Mesendoderm (in vitro differentiated cells): ENCODE data around the gene NAA40.

Experiments
- DNase-seq: peaks from one replicate; pipeline ENCODE4 v3.0.0; 2013
- H2AK5ac ChIP-seq: 2 replicates; pipeline ENCODE4 v1.6.1; 2013; ENCODE audit warnings: low read length, inconsistent platforms
- H2BK120ac ChIP-seq: 2 replicates; pipeline ENCODE4 v1.6.1; 2013; ENCODE audit warnings: low read depth, mild to moderate bottlenecking, low read length, moderate library complexity, mixed read lengths
- H2BK15ac ChIP-seq: replicated peaks from 2 replicates; pipeline ENCODE4 v1.6.1; 2013; ENCODE audit warnings: low read depth, mild to moderate bottlenecking, moderate library complexity
- H2BK5ac ChIP-seq: 2 replicates; pipeline ENCODE4 v1.6.1; 2013; ENCODE audit warnings: low read length, inconsistent platforms
- H3K18ac ChIP-seq: 2 replicates; pipeline ENCODE4 v1.6.1; 2013; ENCODE audit warnings: mild to moderate bottlenecking, low read length, mixed read lengths
- H3K23ac ChIP-seq: one replicate; pipeline ENCODE4 v1.6.1; 2013; ENCODE audit warnings: low read length
- H3K27ac ChIP-seq: 2 replicates; pipeline ENCODE4 v1.5.1; 2013; ENCODE audit warnings: low read depth, mild to moderate bottlenecking, inconsistent platforms, low read length, moderate library complexity
- H3K27me3 ChIP-seq: 2 replicates; pipeline ENCODE4 v1.6.1; 2013; ENCODE audit warnings: low read length, control low read depth, mild to moderate bottlenecking, inconsistent platforms; ENCODE audit not compliant: insufficient read depth, poor library complexity
- H3K36me3 ChIP-seq: 2 replicates; pipeline ENCODE4 v1.6.1; 2013; ENCODE audit warnings: low read length, inconsistent platforms; ENCODE audit not compliant: control insufficient read depth, insufficient read depth
- H3K4ac ChIP-seq: one replicate; pipeline ENCODE4 v1.6.1; 2013; ENCODE audit warnings: low read depth, mild to moderate bottlenecking, low read length, moderate library complexity
- H3K4me1 ChIP-seq: 2 replicates; pipeline ENCODE4 v1.6.1; 2013; ENCODE audit warnings: low read depth, low read length, inconsistent platforms; ENCODE audit not compliant: control insufficient read depth
- H3K4me2 ChIP-seq: 2 replicates; pipeline ENCODE4 v1.6.1; 2013; ENCODE audit warnings: low read length
- H3K4me3 ChIP-seq: 2 replicates; pipeline ENCODE4 v1.5.1; 2013; ENCODE audit warnings: mild to moderate bottlenecking, low read length
- H3K56ac ChIP-seq: one replicate; pipeline ENCODE4 v1.6.1; 2013; ENCODE audit warnings: low read length
- H3K79me1 ChIP-seq: 2 replicates; pipeline ENCODE4 v1.6.1; 2013; ENCODE audit warnings: low read length, inconsistent platforms
- H3K79me2 ChIP-seq: 2 replicates; pipeline ENCODE4 v1.6.1; 2013; ENCODE audit warnings: mild to moderate bottlenecking, low read length; ENCODE audit not compliant: control insufficient read depth, insufficient read depth
- H3K9ac ChIP-seq: 2 replicates; pipeline ENCODE4 v1.6.1; 2013; ENCODE audit warnings: low read length, inconsistent platforms
- H4K5ac ChIP-seq: one replicate; pipeline ENCODE4 v1.6.1; 2013; ENCODE audit warnings: low read length
- H4K8ac ChIP-seq: one replicate; pipeline ENCODE4 v1.6.1; 2013; ENCODE audit warnings: low read depth, mild to moderate bottlenecking, control low read depth, low read length, moderate library complexity
- WGBS: extraction: QIAGEN DNeasy Blood & Tissue Kit; methylation state at CpG from one replicate; pipeline ENCODE4 v1.1.7; 2013; ENCODE audit warnings: low lambda C conversion rate, missing lambda C conversion rate; ENCODE audit not compliant: insufficient coverage; ENCODE audit errors: extremely low coverage; 5-methylcytosine and 5-hydroxymethylcytosine counted together

NAA40 gene

DNA sequence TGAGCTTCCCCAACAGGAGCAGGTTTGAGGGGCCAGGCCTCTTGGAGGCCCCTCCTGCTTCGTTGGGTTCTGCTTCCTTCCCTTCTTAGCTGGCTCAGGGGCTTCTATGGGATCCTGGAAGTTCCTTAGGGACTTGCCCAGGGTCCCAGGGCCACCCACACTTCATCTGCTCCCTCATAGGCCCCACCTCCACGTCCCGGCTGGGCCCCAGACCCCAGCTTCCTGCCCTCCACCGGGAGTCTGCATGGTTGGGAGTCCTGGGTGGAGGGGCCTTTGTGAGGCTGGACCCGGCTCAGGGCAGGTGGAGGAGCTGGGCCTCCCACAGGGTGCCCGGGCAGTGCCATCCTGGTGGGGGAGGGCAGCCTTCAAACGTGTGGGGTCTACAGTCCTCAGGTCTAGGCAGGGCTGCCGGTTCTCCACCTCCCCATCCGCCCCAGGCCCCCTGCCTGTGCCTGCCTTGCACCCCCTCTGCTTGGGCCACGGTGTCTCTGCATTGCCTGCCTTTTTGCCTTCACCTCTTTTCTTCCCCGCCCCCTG is 59.1 kb downstream of the NAA40 start:
- peaks cover 10% of the 10 kb centered on the region for H3K36me3 ChIP-seq
- no peak overlapping the region for H3K4ac ChIP-seq
- H3K79me2 ChIP-seq = no peaks in the 10 kb centered on the region
- H3K27ac ChIP-seq = no peak overlapping the region
- H3K56ac ChIP-seq = no peak overlapping the region
- WGBS = no CpG with 5 or more reads among the region's 11 CpGs
- H3K23ac ChIP-seq = no peak overlapping the region
- no peak for DNase-seq
- H2BK5ac ChIP-seq = no peak overlapping the region
- H3K18ac ChIP-seq = no peak overlapping the region
- H4K5ac ChIP-seq = no peak overlapping the region
- peaks cover 2% of the 10 kb centered on the region for H3K79me1 ChIP-seq
- no peak overlapping the region for H3K4me2 ChIP-seq
- H2BK15ac ChIP-seq = no peak overlapping the region
- H4K8ac ChIP-seq = no peak overlapping the region
- no peaks in the 10 kb centered on the region for H3K27me3 ChIP-seq
- no peak overlapping the region for H3K4me3 ChIP-seq
- H2AK5ac ChIP-seq = no peak overlapping the region
- H3K4me1 ChIP-seq = peaks cover 2% of the 10 kb centered on the region
- no peak overlapping the region for H3K9ac ChIP-seq
- H2BK120ac ChIP-seq = no peak overlapping the region

DNA sequence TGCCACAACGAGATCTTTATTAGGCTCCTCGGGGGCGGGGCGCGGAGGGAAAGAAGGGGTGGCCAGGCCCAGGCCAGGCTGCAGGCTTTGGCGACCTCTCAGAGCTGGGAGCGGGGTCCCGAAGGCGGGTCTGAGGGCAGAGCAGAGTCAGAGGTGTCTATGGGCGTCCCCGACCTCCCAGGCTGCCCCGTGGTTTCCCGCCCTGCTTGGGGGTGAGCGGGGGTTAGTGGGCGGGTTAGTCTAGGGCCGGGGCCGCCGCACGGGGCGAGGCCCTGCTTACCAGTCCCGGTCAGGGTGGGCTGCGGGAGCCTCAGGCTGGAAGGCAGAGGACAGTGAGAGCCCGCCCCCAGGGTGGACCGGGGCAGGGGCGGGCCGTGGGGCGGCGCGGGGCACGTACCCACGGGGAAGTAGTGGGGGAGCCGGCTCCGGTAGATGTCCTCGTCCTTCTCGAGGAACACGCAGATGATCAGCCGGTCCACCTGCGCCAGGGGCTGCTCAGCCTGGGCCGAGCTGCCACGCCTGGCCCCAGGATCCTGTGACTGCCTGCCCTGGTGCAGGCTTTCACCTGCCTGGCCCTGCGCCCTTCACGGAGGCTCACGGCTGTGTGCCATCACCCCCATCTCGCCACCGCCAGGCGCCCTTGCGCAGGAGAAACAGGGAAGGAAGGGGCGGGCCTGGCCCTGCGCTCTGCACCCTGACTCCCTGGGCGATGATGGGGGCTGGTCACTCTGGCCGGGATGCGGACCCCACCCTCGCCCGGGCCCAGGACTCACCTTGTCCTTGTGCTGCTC is 60.0 kb downstream of the NAA40 start:
- Histone ChIP-seq H3K79me2 (no peaks in the 10 kb centered on the region), H3K9ac (peak overlapping the region; percentile 65), H3K4me2 (peak overlapping the region; percentile 32)

GRCh38 chr11:63999349-64000025 is 60.7 kb downstream of the NAA40 start:
- H3K4me2 ChIP-seq = peak overlapping the region; percentile 48
- H4K8ac ChIP-seq = no peak overlapping the region
- no peak overlapping the region for H3K4me3 ChIP-seq
- H3K56ac ChIP-seq = peak overlapping the region; percentile 78
- peaks cover 10% of the 10 kb centered on the region for H3K36me3 ChIP-seq
- peak overlapping the region; percentile 65 for H3K9ac ChIP-seq
- H2BK5ac ChIP-seq = no peak overlapping the region
- no peak overlapping the region for H3K27ac ChIP-seq
- H3K79me2 ChIP-seq = no peaks in the 10 kb centered on the region
- H3K23ac ChIP-seq = no peak overlapping the region
- peak; percentile 94 for DNase-seq
- no peak overlapping the region for H2BK15ac ChIP-seq
- H3K79me1 ChIP-seq = no peaks in the 10 kb centered on the region
- no peak overlapping the region for H2AK5ac ChIP-seq
- no CpG with 5 or more reads among the region's 59 CpGs for WGBS
- H2BK120ac ChIP-seq = no peak overlapping the region
- no peaks in the 10 kb centered on the region for H3K27me3 ChIP-seq
- no peak overlapping the region for H3K18ac ChIP-seq
- no peak overlapping the region for H4K5ac ChIP-seq
- no peak overlapping the region for H3K4ac ChIP-seq
- H3K4me1 ChIP-seq = peaks cover 2% of the 10 kb centered on the region

More for the DNA sequence above, 60.0 kb downstream of the NAA40 start:
- Histone ChIP-seq H3K4me1 (peaks cover 2% of the 10 kb centered on the region), H3K23ac (no peak overlapping the region), H3K27ac (no peak overlapping the region), H3K56ac (peak overlapping the region; percentile 78), H4K5ac (no peak overlapping the region), H2BK15ac (no peak overlapping the region), H3K18ac (no peak overlapping the region), H2AK5ac (no peak overlapping the region), H3K36me3 (peaks cover 10% of the 10 kb centered on the region), H2BK5ac (no peak overlapping the region), H3K79me1 (no peaks in the 10 kb centered on the region), H3K4ac (no peak overlapping the region), H2BK120ac (no peak overlapping the region), H4K8ac (no peak overlapping the region), H3K27me3 (no peaks in the 10 kb centered on the region), H3K4me3 (no peak overlapping the region)
- WGBS = no CpG with 5 or more reads among the region's 54 CpGs
- peak; percentile 73 for DNase-seq

- no peak overlapping the region for H3K4ac ChIP-seq
- no peak overlapping the region for H2BK5ac ChIP-seq
- H3K27me3 ChIP-seq = no peaks in the 10 kb centered on the region
- no peak overlapping the region for H3K4me3 ChIP-seq
- peak overlapping the region; percentile 48 for H3K9ac ChIP-seq
- peak overlapping the region; percentile 64 for H3K56ac ChIP-seq
- peaks cover 8% of the 10 kb centered on the region for H3K36me3 ChIP-seq
- H3K4me1 ChIP-seq = peaks cover 2% of the 10 kb centered on the region
- H3K27ac ChIP-seq = no peak overlapping the region
- no peak overlapping the region for H2BK15ac ChIP-seq
- H3K23ac ChIP-seq = no peak overlapping the region
- WGBS = no CpG with 5 or more reads among the region's 67 CpGs
- no peak overlapping the region for H2AK5ac ChIP-seq
- no peak overlapping the region for H2BK120ac ChIP-seq
- no peak overlapping the region for H3K18ac ChIP-seq
- H4K5ac ChIP-seq = no peak overlapping the region
- H3K79me1 ChIP-seq = no peaks in the 10 kb centered on the region
- H3K4me2 ChIP-seq = peak overlapping the region; percentile 48
- DNase-seq = peak; percentile 84
- H4K8ac ChIP-seq = no peak overlapping the region
- no peaks in the 10 kb centered on the region for H3K79me2 ChIP-seq
Observed at GRCh38 chr11:64000026-64000739, 61.4 kb downstream of the NAA40 start.

GRCh38 chr11:64000740-64001483 is 62.1 kb downstream of the NAA40 start:
- Histone ChIP-seq H3K4ac (no peak overlapping the region), H3K56ac (peak overlapping the region; percentile 64), H3K18ac (no peak overlapping the region), H2BK15ac (no peak overlapping the region), H3K27ac (no peak overlapping the region), H3K4me3 (no peak overlapping the region), H3K27me3 (peaks cover 1% of the 10 kb centered on the region), H3K23ac (no peak overlapping the region), H3K4me2 (peak overlapping the region; percentile 40), H2BK120ac (no peak overlapping the region), H2BK5ac (no peak overlapping the region), H3K36me3 (peaks cover 8% of the 10 kb centered on the region), H3K79me1 (no peaks in the 10 kb centered on the region), H4K5ac (no peak overlapping the region), H3K9ac (no peak overlapping the region), H3K4me1 (peaks cover 2% of the 10 kb centered on the region), H4K8ac (no peak overlapping the region), H3K79me2 (no peaks in the 10 kb centered on the region), H2AK5ac (no peak overlapping the region)
- DNase-seq = no peak
- WGBS = no CpG with 5 or more reads among the region's 60 CpGs
